GM23338 (cell line): Measurements from ENCODE around the gene ANKRD55. TPM values are rescaled to one million over a fixed set of nuclear protein-coding genes. Genes with fewer than 3 reads are reported as not detected.
"Not testable (repeated sequence)": the region's sequence is repeated elsewhere in the genome, so short reads cannot be mapped to it uniquely, and the experiment has no call there.

Experiments used
- ATAC-seq: fragments of 200-7000 bp; cut with Tn5 transposase; 3 replicates; pipeline ENCODE4 v1.9.1; 2020
- DNase-seq: peaks from one replicate; pipeline ENCODE4 v3.0.0-alpha.2; 2015; ENCODE audit warnings: low spot score
- H2AFZ ChIP-seq: fragments of 200-600 bp; sonication (generic); 2 replicates; pipeline ENCODE4 v1.8.0; 2016; ENCODE audit warnings: antibody characterized with exemption, mild to moderate bottlenecking, moderate library complexity
- H3F3A ChIP-seq: fragments of 200-600 bp; sonication (generic); replicated peaks from 2 replicates; pipeline ENCODE4 v1.8.0; 2017; ENCODE audit warnings: antibody characterized with exemption, mixed run types, low read depth
- H3K27ac ChIP-seq: fragments of 200-600 bp; sonication (generic); 2 replicates; pipeline ENCODE4 v1.6.1; 2016; ENCODE audit warnings: low read depth
- H3K27me3 ChIP-seq: fragments of 200-600 bp; sonication (generic); 2 replicates; pipeline ENCODE4 v1.8.0; 2016; ENCODE audit warnings: mild to moderate bottlenecking, mixed run types, moderate library complexity; ENCODE audit not compliant: insufficient read depth
- H3K36me3 ChIP-seq: fragments of 200-600 bp; sonication (generic); 2 replicates; pipeline ENCODE4 v1.8.0; 2016; ENCODE audit warnings: mild to moderate bottlenecking; ENCODE audit not compliant: insufficient read depth
- H3K4me1 ChIP-seq: fragments of 200-600 bp; sonication (generic); 2 replicates; pipeline ENCODE4 v1.8.0; 2016; ENCODE audit warnings: mild to moderate bottlenecking, moderate library complexity; ENCODE audit not compliant: insufficient read depth
- H3K4me2 ChIP-seq: fragments of 200-600 bp; sonication (generic); 2 replicates; pipeline ENCODE4 v1.7.1; 2017; ENCODE audit warnings: mixed run types
- H3K4me3 ChIP-seq: fragments of 200-600 bp; sonication (generic); 2 replicates; pipeline ENCODE4 v1.6.1; 2016; ENCODE audit warnings: mixed run types
- H3K79me2 ChIP-seq: fragments of 200-600 bp; sonication (generic); replicated peaks from 2 replicates; pipeline ENCODE4 v1.8.0; 2017; ENCODE audit warnings: mild to moderate bottlenecking; ENCODE audit not compliant: insufficient read depth
- H3K9me2 ChIP-seq: fragments of 200-600 bp; sonication (generic); 2 replicates; pipeline ENCODE4 v1.8.0; 2017; ENCODE audit not compliant: insufficient read depth
- H4K20me1 ChIP-seq: fragments of 200-600 bp; sonication (generic); replicated peaks from 2 replicates; pipeline ENCODE4 v1.8.0; 2017; ENCODE audit warnings: mild to moderate bottlenecking; ENCODE audit not compliant: insufficient read depth
- H3K27ac Mint-ChIP-seq: 2 replicates; pipeline ENCODE4 v1.8.0; 2020; ENCODE audit warnings: inconsistent platforms, mild to moderate bottlenecking, moderate library complexity, mixed read lengths
- H3K27me3 Mint-ChIP-seq: 3 replicates; pipeline ENCODE4 v1.8.0; 2022; ENCODE audit warnings: low read depth, mild to moderate bottlenecking, moderate library complexity, mixed read lengths, inconsistent platforms; ENCODE audit not compliant: insufficient read depth, poor library complexity
- H3K36me3 Mint-ChIP-seq: 3 replicates; pipeline ENCODE4 v1.8.0; 2021; ENCODE audit warnings: low read depth, mild to moderate bottlenecking, inconsistent platforms, moderate library complexity, mixed read lengths
- H3K4me1 Mint-ChIP-seq: 3 replicates; pipeline ENCODE4 v1.8.0; 2020; ENCODE audit warnings: mild to moderate bottlenecking, inconsistent platforms, mixed read lengths
- H3K4me3 Mint-ChIP-seq: 3 replicates; pipeline ENCODE4 v1.8.0; 2021; ENCODE audit warnings: moderate library complexity, mild to moderate bottlenecking, inconsistent platforms, mixed read lengths
- H3K9me3 Mint-ChIP-seq: 3 replicates; pipeline ENCODE4 v1.8.0; 2020; ENCODE audit warnings: moderate library complexity, mild to moderate bottlenecking, inconsistent platforms, mixed read lengths
- CTCF ChIP-seq, 2 experiments: fragments of 200-600 bp in 1 of 2; sonication (generic) in 1 of 2; conservative IDR thresholded peaks; 2 replicates each; pipeline versions ENCODE4 v1.5.1 to v1.6.1; 2016 to 2017; ENCODE audit warnings: antibody characterized with exemption in 2 of 2, low read depth in 2 of 2, mild to moderate bottlenecking in 2 of 2, moderate library complexity in 1 of 2
- EZH2 ChIP-seq: fragments of 200-600 bp; sonication (generic); IDR thresholded peaks from one replicate; pipeline ENCODE4 v1.8.0; 2017; ENCODE audit warnings: antibody characterized with exemption, mild to moderate bottlenecking, low read depth; ENCODE audit not compliant: unreplicated experiment
- NANOG ChIP-seq: IDR thresholded peaks from 2 replicates; pipeline ENCODE4 v1.6.1; 2016; ENCODE audit warnings: antibody characterized with exemption, borderline replicate concordance
- POLR2AphosphoS5 ChIP-seq: IDR thresholded peaks from 2 replicates; pipeline ENCODE4 v1.6.1; 2016; ENCODE audit warnings: antibody characterized with exemption, low read depth
- REST ChIP-seq: IDR thresholded peaks from one replicate; pipeline ENCODE4 v1.6.1; 2018; ENCODE audit warnings: antibody characterized with exemption; ENCODE audit not compliant: unreplicated experiment
- STAT1 ChIP-seq: IDR thresholded peaks from one replicate; pipeline ENCODE4 v1.6.1; 2016; ENCODE audit warnings: antibody characterized with exemption; ENCODE audit not compliant: unreplicated experiment
- polyA plus RNA-seq: library from polyadenylated mRNA; unstranded; fragments of >200 nt; fragmentation: Nextera tagmentation; extraction: Ambion mirVana; gene quantifications from 2 replicates; pipeline ENCODE4 v1.2.1, GENCODE V29; 2016
- total RNA-seq: library from RNA; depleted of rRNA; stranded (reverse); fragments of >200 nt; shearing (Covaris generic); gene quantifications from 2 replicates; pipeline ENCODE4 v1.2.3, GENCODE V29; 2014

ANKRD55 gene
- total and polyA plus RNA-seq, 2 experiments from 2014 or later: not detected

- TF ChIP-seq EZH2 (no peak), STAT1 (no peak), REST (no peak), NANOG (no peak), CTCF (conservative IDR thresholded peaks at IDR 0.05; ENCODE audit: low read depth in 2 of 2) (no peak), POLR2AphosphoS5 (no peak)
- H3K4me3 Mint-ChIP-seq: no peak overlapping the region
- Histone ChIP-seq H3K4me3 (no peak overlapping the region), H3K9me2 (no peaks in the 10 kb centered on the region), H4K20me1 (no peaks in the 10 kb centered on the region), H3K36me3 (no peaks in the 10 kb centered on the region), H3K4me2 (no peak overlapping the region), H3K27me3 (no peaks in the 10 kb centered on the region), H3K4me1 (peaks cover 12% of the 10 kb centered on the region; the same call in 1 of the 2 replicates), H2AFZ (peak overlapping the region; percentile 72; the same call in 1 of the 2 replicates), H3F3A (no peaks in the 10 kb centered on the region), H3K27ac (no peak overlapping the region), H3K79me2 (no peaks in the 10 kb centered on the region)
- H3K27me3 Mint-ChIP-seq: peaks cover 6% of the 10 kb centered on the region
- peaks cover 2% of the 10 kb centered on the region; the same call in 1 of the 3 replicates for H3K9me3 Mint-ChIP-seq
- peaks cover 5% of the 10 kb centered on the region; the same call in 1 of the 3 replicates for H3K4me1 Mint-ChIP-seq
- DNase-seq: no peak
- ATAC-seq: no peak
- no peaks in the 10 kb centered on the region; the same call in 2 of the 3 replicates for H3K36me3 Mint-ChIP-seq
- no peak overlapping the region for H3K27ac Mint-ChIP-seq
Observed at GRCh38 chr5:56083286-56083854, 149.8 kb downstream of the ANKRD55 start.

GRCh38 chr5:56081053-56081642 lies 152.0 kb downstream of the ANKRD55 start:
- not testable (repeated sequence) for H3K79me2 ChIP-seq, H3K4me2 ChIP-seq, H3K36me3 ChIP-seq, H3K4me1 Mint-ChIP-seq, H3K4me3 ChIP-seq, H2AFZ ChIP-seq, H3K9me3 Mint-ChIP-seq, ATAC-seq, H3K27me3 Mint-ChIP-seq, H3K27me3 ChIP-seq, H4K20me1 ChIP-seq, H3K9me2 ChIP-seq, H3K27ac ChIP-seq, H3K36me3 Mint-ChIP-seq, DNase-seq, H3K27ac Mint-ChIP-seq, H3F3A ChIP-seq, H3K4me3 Mint-ChIP-seq
- H3K4me1 ChIP-seq: peaks cover 12% of the 10 kb centered on the region; the same call in 1 of the 2 replicates
